ENCODE measurements around the gene PPP1R13B.
A peak's percentile ranks its signal among the peaks of the same experiment; 100 is the strongest.

Gene PPP1R13B

GRCh38 chr14:103715052-103716000 is 132.0 kb downstream of the PPP1R13B start, which contains the start of the genes XRCC3 and ZFYVE21:
Gene XRCC3 (minus strand): TSS chr14:103715451. CDS start chr14:103711087, 4,364 bp downstream.
Gene ZFYVE21 (plus strand): TSS chr14:103715810. CDS start chr14:103715842, 32 bp downstream.
- DNase-seq (ENCODE audit: low read depth in 2 of 2): peak; percentile 99

DNA sequence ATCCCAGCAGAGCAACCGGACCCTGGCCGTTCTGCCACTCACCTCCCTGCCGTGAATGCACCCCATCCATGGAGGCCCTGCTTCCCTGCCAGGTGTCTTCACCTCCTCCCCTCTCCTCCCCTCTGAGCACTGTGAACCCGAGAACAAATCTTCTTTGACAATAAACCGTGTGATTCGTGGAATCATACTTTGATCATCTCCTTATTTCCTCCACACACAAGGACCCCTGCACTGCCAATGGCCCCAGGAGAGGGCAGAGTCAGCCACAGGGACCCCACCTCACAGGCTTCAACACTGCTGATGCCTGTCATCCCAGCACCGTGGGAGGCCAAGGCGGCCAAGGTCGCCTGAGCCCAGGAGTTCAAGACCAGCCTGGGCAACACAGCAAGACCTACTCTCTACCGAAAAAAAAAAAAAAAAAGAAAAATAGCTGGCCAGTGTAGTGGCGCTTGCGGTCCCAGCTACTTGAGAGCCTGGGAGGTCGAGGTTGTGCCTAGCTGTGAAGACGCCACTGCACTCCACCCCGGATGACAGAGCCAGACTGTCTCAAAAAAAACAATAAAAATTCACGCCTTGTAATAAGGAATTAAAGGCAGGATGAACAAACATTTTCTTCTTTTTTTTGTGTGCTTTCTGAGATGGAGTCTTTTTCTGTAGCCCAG is 133.2 kb downstream of the PPP1R13B start:
- no peak for DNase-seq (ENCODE audit: low read depth in 2 of 2)

DNA sequence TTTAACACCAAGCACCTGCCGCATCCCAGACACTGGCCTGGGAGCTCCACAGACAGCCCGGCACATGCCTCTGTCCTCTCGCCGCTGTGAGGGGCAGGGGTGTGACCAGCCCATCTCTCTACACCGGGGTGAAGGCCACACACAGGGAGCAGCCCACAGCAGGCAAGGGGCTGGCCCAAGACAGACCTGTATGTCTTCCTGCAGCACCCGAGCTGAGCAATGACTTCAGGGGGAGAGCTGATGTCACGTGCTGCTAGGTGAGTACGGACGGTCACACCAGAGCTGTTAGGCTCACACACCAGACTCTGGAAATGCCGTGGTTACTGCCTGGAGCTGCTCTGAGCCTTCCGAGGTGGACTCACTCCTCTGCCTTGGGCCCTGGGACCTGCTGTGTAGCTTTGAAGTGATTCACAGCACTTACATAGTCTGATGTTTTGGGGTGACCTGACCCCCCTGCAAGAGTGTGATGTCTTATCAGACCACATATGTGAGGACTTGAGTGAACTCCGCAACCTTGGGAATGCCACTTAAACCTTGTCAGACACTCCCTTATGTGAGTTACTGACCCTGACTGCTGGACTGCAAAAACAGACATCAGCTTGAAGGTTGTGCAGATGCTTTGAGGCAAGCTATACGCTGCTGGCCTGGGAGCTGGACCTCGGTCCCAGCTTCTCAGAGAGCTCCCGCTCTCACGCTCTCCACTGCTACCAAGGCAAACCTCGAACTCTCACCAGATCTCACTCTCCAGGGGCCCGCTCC is 133.9 kb downstream of the PPP1R13B start:
- DNase-seq (ENCODE audit: low read depth in 2 of 2): no peak

DNA sequence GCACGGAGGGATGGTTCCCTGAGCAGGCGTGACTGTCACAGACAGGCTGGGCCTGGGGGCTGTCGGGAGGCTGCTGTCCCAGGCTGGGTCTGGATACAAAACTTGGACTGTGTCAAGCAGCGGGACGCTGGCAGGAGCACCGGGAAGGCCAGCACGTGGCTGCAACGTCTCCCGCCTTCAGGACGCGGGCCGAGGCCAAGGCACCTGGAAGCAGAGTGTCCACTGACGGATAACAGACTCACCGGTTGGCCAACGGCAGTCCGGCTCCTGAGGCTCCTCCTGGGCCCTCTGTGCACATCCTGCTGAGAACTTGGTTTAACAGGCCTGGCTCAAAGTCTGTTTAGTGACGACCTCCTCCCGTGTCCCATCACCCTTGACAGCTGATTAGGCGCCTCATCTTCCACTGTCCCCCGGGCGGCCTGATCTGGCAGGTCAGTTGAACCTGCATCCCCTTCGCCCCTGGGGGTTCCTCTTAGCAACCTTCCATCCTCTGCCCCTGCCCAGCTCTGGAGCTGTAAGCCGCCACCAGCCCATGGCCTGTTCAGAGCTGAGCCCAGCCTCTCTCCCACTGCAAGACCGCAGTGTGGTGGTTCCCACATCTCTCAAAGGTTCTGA is 134.6 kb downstream of the PPP1R13B start:
- DNase-seq (ENCODE audit: low read depth in 2 of 2): no peak

DNA sequence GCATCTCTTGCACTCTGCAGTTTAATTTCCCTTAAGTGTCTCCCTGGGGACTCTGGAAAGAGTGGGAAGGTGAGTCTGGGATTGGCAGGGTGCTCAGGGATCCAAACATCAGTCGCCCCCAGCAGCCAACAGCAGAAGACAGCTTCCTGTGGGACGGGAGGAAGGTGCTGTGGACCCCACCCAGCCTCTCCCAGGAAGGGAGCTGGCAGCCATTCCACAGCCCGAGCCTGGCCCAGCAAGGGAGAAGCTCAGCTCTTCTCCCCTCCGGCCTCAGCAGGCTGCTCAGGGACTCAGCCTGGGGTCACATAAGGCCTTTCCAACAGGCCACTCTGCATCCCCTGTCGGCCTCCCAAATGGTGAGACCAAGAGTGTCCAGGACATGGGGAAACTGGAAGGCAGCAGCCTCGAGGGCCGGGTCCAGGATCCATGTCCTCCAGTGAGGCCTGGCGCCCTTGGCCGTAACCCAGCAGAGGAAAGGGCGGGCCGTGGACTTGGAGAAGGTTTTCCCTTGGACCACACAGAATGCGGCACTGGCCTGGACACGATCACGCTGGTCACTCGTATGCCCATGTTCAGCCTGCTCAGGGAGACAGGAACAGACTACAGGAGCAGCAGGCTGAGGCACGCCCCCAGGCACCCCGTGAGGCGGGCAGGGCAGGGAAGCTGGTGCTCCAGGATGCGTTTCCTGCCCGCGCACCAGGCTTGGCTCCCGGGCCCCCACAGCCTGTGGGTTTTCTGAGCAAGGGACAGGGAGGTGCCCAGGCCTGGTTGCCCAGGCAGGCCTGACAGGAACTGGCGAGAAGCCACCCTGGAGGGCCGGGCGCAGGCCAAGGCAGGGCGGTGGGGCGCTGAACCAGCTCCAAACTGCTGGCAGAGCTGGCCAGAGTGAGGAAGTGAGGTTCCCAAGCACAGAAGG is 135.6 kb downstream of the PPP1R13B start:
- DNase-seq (ENCODE audit: low read depth in 2 of 2): no peak

GRCh38 chr14:103710771-103711377 is 136.5 kb downstream of the PPP1R13B start:
- no peak for DNase-seq (ENCODE audit: low read depth in 2 of 2)

DNA sequence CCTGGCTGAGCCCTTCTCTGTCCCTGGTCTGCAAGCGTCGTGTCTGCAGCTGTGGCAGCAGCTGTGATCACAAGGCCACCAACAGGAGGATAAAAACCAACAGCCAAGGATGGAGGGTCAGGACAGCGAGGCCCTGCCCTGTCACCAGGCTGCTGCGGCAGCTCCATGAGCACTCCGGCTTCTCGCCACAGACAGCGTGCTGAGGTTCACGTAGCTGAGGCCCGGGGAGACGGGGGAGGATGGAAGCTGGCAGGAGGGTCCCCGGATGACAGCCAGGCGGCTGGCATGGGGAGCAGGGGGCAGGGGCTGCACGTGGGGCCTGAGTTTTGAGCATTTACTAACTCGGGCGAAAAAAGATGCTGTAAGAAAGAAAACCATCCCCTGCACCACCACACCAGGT is 137.6 kb downstream of the PPP1R13B start:
- DNase-seq (ENCODE audit: low read depth in 2 of 2): no peak

DNA sequence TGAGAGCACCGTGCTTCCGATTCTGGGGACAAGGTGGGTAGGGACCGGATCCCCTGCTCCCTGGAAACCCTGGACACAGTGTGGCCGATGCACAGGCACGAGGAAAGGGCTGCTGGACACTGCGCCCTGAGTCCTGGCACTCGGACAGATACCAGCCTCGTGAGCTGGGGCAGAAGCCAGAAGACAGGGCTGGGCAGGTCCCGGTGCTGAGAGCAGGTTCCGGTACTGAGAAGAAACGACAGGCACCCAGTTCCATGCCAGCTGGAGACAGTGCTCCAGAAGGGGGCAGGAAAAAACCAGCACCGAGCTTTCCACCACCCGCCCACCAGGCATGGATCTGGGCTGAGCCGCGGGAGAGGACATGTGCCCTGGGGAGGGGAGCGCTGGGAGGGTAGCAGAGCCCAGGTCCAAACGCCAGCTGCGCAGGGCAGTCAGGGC is 138.6 kb downstream of the PPP1R13B start:
- DNase-seq (ENCODE audit: low read depth in 2 of 2): no peak

GRCh38 chr14:103707329-103708263 is 139.8 kb downstream of the PPP1R13B start:
- no peak for DNase-seq (ENCODE audit: low read depth in 2 of 2)

GRCh38 chr14:103706551-103707328 is 140.6 kb downstream of the PPP1R13B start:
- no peak for DNase-seq (ENCODE audit: low read depth in 2 of 2)

- DNase-seq (ENCODE audit: low read depth in 2 of 2): no peak
Observed at GRCh38 chr14:103705504-103706284, 141.7 kb downstream of the PPP1R13B start.

DNA sequence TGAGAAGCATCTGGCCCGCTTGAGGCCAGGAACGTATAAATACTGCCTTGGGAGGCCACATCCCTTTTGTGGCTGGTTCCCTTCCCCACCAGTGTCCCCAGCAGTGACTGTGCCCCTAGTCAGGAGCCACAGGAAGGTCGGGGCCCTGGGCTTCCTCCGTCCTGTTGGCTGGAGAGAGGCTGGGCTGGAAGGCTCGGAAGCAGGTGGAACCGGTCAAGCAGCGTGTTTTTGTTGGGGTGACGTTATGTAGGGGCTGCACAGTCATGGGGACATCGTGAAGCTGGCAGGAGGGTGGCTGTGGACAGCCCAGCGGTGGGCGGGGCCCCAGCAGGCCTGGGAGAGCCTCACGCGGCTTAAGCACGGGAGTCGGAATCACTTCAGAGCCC is 142.3 kb downstream of the PPP1R13B start:
- no peak for DNase-seq (ENCODE audit: low read depth in 2 of 2)

GRCh38 chr14:103704708-103705107 is 142.7 kb downstream of the PPP1R13B start:
- no peak for DNase-seq (ENCODE audit: low read depth in 2 of 2)

GRCh38 chr14:103703433-103704385 is 143.7 kb downstream of the PPP1R13B start:
- no peak for DNase-seq (ENCODE audit: low read depth in 2 of 2)

DNA sequence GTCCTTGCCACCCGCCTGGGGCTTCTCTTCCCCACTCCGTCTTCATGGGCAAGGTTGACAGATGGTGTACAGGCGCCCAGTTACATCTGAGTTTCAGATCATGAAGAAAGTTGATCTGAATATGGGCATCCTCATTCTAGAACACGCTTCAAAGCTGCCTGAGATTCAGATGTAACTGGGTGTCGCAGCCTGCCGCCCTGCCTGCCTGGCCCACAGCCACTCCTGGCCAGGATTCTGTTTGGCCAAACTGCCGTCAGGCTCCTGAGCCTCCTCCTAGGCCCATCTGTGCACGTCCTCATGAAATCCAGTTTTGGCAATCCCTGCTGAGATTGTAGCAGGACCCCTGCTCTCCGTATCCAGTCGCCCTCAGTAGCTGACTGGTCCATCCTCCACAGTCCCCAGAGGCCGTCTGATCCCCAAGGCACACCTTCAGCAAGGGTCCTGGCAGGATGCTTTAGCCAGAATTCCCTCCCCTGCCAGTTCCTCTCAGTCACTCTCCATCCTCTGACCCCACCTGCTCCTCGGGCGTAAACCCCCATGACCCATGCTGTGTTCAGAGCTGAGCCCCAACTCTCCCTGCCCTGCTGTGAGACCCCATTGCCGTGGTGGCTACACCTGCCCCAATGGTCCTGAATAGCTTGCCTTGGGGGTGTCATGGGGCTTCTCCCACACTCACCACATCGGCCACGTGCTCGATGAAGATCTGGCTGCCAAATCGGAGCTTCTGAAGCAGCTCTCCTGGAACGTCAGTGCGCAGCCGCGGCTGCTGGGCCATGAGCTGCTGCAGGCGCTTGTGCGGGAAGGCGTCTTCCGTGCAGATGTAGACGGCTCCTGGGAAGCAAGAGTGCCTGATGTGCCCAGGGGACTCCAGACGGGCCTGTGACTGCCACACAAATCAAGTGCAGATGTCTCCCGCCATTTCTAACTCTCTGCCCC is 144.6 kb downstream of the PPP1R13B start:
- DNase-seq (ENCODE audit: low read depth in 2 of 2): no peak

Data from activated CD4-positive, alpha-beta T cell treated with anti-CD3 and anti-CD28 coated beads for 24 hours (primary cell).